ENCODE data around the gene NNT.
"Not testable (repeated sequence)": the region's sequence is repeated elsewhere in the genome, so short reads cannot be mapped to it uniquely, and the experiment has no call there.

GRCh38 chr5:43556607-43556856, 46.4 kb upstream of the NNT start:
- TF ChIP-seq CTCF, POLR2A, POLR2AphosphoS5, EP300 (IDR thresholded peaks at IDR 0.05): not testable (repeated sequence)
